SJCRH30 (cell line): ENCODE data around the gene LYSET. TPM values are rescaled to one million over a fixed set of nuclear protein-coding genes. Genes with fewer than 3 reads are reported as not detected.
"Not testable (repeated sequence)": the region's sequence is repeated elsewhere in the genome, so short reads cannot be mapped to it uniquely, and the experiment has no call there.

Source experiments
- DNase-seq, 2 experiments: peaks; one replicate each; pipeline ENCODE4 v3.0.0-alpha.2; 2015 to 2020
- H3K27ac ChIP-seq: fragments of 250-450 bp; sonication (Bioruptor Pico); 2 replicates; pipeline ENCODE4 v1.5.1; 2020; ENCODE audit warnings: mild to moderate bottlenecking, moderate library complexity
- H3K27me3 ChIP-seq: fragments of 250-450 bp; sonication (Bioruptor Pico); 2 replicates; pipeline ENCODE4 v1.5.1; 2020; ENCODE audit warnings: mild to moderate bottlenecking, moderate library complexity
- H3K36me3 ChIP-seq: fragments of 250-450 bp; sonication (Bioruptor Pico); 2 replicates; pipeline ENCODE4 v1.5.1; 2020; ENCODE audit warnings: mild to moderate bottlenecking, moderate library complexity
- H3K4me1 ChIP-seq: fragments of 250-450 bp; sonication (Bioruptor Pico); 2 replicates; pipeline ENCODE4 v1.5.1; 2020; ENCODE audit warnings: mild to moderate bottlenecking, moderate library complexity
- H3K4me3 ChIP-seq: fragments of 250-450 bp; sonication (Bioruptor Pico); 2 replicates; pipeline ENCODE4 v1.5.1; 2020; ENCODE audit warnings: mild to moderate bottlenecking, moderate library complexity
- H3K9me3 ChIP-seq: fragments of 250-450 bp; sonication (Bioruptor Pico); replicated peaks from 2 replicates; pipeline ENCODE4 v1.5.1; 2020; ENCODE audit warnings: mild to moderate bottlenecking, moderate library complexity
- total RNA-seq: library from RNA; depleted of rRNA; stranded (reverse); fragments of >200 nt; shearing (Covaris generic); gene quantifications from 2 replicates; pipeline ENCODE4 v1.2.3, GENCODE V29; 2014; rRNA removed

The LYSET gene
- total RNA-seq, 1 experiment from 2014 or later: 21.9 TPM

DNA sequence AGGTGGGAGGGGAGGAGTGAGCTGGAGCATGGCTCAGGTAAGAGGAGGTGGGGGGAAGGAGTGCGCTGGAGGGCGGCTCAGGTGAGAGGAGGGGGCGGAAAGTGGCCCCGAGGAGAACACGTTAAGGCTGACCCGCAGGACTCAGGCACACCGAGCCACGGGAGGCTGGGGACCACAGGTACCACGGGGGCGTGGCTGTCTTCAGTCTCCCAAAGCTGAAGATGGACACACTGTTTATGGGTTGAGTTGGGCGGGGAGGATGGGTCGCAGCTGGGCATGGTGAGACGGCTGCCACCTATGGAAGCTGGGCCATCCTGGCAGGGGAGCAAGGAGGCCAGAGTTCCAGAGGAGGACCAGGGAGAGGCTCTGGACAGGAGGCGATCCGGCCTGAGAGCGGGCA is 45.4 kb downstream of the LYSET start:
- Histone ChIP-seq H3K27me3 (no peaks in the 10 kb centered on the region), H3K4me3 (peak overlapping the region; percentile 69), H3K27ac (no peak overlapping the region; the same call in 1 of the 2 replicates), H3K36me3 (peaks cover 10% of the 10 kb centered on the region), H3K4me1 (no peaks in the 10 kb centered on the region), H3K9me3 (no peaks in the 10 kb centered on the region)
- no peak for DNase-seq

DNA sequence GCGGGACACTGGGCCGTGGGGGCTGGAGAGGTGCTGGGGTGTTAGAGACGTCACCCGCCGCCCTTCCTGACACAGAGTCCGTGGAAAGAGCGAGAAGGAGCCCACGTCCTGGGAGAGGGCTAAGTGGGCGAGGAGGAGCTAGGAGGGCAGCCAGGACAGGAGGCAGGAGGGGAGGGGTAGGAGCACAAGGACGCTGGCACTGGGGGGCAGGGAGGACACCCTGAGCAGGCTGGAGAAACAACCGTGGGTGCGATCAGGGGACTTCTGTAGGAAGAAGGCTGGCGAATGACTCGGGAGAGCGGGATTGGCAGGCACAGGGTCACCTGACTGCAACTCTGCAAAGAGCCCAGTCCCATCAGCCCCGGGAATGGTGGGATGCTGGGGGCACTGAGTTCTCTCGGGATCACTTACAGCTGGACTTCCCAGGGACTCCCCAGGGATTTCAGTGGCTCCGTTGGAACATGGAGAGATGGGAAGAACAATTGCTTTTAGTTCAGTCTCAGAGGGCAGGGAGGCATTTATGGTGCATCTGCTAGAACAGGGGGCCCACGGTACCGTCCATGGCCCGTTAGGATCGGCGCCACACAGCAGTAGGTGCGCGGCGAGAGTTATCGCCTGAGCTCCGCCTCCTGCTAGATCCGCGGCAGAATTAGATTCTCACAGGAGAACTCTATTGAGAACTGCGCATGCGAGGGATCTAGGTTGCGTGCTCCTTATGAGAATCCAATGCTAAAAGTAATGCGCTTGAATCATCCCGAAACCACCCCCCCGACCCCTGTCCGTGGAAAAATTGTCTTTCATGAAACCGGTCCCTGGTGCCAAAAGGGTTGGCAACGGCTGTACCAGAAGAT is 46.2 kb downstream of the LYSET start:
- Histone ChIP-seq H3K36me3 (peaks cover 10% of the 10 kb centered on the region), H3K27me3 (no peaks in the 10 kb centered on the region), H3K27ac (peak overlapping the region; percentile 46), H3K4me1 (no peaks in the 10 kb centered on the region), H3K4me3 (peak overlapping the region; percentile 69), H3K9me3 (no peaks in the 10 kb centered on the region)
- peak; percentile 78 to 80 for DNase-seq

DNA sequence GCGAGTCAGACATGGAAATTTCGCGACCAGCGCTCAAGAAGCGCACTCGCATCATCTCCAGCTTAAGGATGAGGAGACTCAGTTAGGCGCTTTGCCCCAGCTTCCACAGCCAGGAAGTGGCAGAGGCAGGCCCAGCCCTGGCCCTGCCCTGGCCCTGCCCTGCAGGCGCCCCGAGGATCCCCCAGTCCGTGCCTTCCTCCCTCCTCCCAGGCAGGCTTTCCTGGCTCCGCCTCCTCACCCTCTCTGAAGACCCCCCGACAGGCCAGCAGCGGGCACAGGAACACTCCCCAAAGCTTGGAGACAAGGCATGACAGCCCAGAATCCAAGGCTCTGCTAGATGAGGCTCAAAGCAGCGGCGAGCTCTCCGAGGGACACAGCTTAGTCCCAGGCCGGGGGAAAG is 47.0 kb downstream of the LYSET start:
- H3K27ac ChIP-seq: no peak overlapping the region
- H3K4me3 ChIP-seq: no peak overlapping the region
- H3K36me3 ChIP-seq: peaks cover 9% of the 10 kb centered on the region
- no peaks in the 10 kb centered on the region for H3K9me3 ChIP-seq
- no peak for DNase-seq
- H3K4me1 ChIP-seq: no peaks in the 10 kb centered on the region
- no peaks in the 10 kb centered on the region for H3K27me3 ChIP-seq

DNA sequence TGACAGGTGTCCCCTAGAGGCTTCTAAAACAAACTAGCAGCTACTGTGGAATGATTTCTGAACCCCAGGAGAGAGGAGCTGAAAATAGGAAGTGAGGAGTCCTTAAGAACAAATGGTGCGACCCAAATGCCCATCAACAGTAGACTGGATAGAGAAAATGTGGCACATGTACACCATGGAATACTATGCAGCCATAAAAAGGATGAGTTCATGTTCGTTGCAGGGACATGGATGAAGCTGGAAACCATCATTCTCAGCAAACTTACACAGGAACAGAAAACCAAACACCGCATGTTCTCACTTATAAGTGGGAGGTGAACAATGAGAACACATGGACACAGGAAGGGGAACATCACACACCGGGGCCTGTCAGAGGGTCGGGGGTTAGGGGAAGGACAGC is 48.0 kb downstream of the LYSET start:
- H3K9me3 ChIP-seq, H3K4me1 ChIP-seq, H3K4me3 ChIP-seq, H3K27ac ChIP-seq, H3K36me3 ChIP-seq, DNase-seq, H3K27me3 ChIP-seq: not testable (repeated sequence)

DNA sequence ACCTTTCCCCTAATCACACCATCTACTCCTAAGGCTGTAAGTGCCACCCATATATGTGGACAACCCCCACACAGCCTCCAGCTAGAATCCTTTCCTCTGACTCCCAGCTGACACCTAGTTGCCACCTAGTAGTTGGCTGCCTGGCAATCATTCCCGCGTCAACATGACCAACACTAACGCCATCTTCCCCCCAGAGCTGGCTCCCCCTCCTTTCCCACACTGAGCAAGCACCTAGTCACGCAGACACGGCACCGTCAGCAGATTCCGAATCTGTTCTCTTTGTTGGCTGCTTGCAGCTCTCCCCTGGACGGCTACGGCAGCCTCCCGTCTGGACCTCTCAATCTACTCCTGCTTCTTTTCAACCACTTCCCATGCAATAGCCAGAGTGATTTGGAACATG is 49.7 kb downstream of the LYSET start:
- Histone ChIP-seq H3K9me3 (no peaks in the 10 kb centered on the region), H3K27ac (no peak overlapping the region), H3K27me3 (no peaks in the 10 kb centered on the region), H3K4me3 (no peak overlapping the region), H3K4me1 (no peaks in the 10 kb centered on the region), H3K36me3 (no peaks in the 10 kb centered on the region)
- DNase-seq: no peak

Other genes starting within 250 kb of the LYSET start
- gene ITPK1, start 69.4 kb upstream of the LYSET start, total RNA-seq: 68.3 and 69.6 TPM in 2 replicates
- gene MOAP1, start 420 bp upstream of the LYSET start, total RNA-seq: 20.9 and 21.6 TPM in 2 replicates
- 24.1 and 26.9 TPM in 2 replicates for gene GON7, start 21.7 kb downstream of the LYSET start, total RNA-seq
- 47.4 and 53.4 TPM in 2 replicates for gene UBR7, start 21.9 kb downstream of the LYSET start, total RNA-seq
- gene BTBD7, start 147.7 kb downstream of the LYSET start, total RNA-seq: 22.2 and 23.4 TPM in 2 replicates
- not detected in 2 replicates for gene COX8C, start 161.9 kb downstream of the LYSET start, total RNA-seq
- gene UNC79, start 245.6 kb downstream of the LYSET start, total RNA-seq: 0.05 TPM in 1 of 2 replicates, not detected in the other